Germinal center (tissue), 1 donor: Measurements from ENCODE around the gene LCE5A.
A peak's percentile ranks its signal among the peaks of the same experiment; 100 is the strongest.
"Not testable (repeated sequence)": the region's sequence is repeated elsewhere in the genome, so short reads cannot be mapped to it uniquely, and the experiment has no call there.

Experiments used
- DNase-seq: peaks from one replicate; pipeline ENCODE4 v3.0.0; 2012; ENCODE audit warnings: mixed read lengths, low spot score

The LCE5A gene

DNA sequence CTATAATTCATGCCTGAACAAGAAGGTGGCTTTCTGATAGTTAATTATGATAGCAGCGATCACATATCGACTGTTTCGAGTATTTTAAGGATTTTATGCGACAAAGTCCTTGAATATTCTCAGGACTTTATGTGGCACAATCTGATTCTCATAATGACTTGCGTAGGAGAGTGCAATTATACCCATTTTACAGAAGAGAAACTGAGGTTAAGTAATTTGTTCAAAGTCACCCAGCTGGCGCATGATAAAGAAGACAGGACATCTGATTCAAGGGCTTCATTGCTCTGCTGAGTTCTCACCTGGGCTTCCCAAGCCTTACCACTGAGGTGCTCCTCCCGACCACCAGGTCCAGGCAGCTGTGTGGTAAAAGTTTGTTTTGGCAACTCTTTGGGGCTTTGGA is 5.5 kb downstream of the LCE5A start:
- no peak for DNase-seq

DNA sequence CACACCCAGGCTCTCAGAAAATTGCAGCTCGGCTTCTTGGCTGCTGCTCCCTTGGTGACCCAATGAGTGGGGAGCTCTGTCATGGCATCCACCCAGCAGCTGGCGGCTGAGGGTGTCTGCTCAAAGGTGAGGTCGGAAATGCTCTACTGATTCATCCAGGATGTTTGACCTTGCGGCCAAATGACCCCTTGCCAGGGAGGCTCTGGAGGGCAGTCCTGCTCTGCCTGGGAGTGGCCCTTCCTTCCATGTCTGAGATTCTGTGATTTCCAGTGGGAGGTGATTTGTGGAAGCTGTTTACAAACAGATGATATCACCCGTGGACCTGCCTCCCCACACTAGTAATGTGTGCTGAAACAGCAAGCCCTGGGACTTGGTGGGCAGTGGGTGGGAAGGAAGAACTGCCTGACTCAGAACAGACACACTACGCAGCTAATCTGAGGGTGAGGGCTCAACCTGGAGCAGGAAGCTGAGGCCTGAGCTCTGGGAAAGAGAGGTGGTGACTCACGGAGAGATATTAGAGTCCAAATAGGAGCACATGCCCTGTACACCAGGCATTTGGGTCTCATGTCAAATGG is 6.7 kb downstream of the LCE5A start:
- no peak for DNase-seq

DNA sequence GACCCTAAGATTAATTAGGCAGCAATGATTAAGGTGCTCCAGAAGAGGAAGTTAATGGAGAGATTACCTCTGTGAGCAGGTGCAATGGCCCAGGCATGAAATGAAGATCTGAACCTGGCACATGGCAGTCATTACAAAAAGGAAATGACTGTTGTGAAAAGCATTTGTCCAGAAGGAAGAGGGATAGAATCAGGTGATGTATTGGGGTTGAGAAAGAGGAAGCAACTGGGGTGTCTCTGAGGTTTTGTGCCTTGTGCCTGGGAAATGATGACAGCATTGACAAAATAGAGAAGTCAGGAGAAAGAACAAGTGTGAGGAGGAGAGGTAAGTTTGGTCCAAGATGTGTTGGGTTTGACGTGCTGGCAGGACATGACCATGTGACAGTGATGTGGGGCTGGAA is 9.2 kb downstream of the LCE5A start:
- DNase-seq: no peak

DNA sequence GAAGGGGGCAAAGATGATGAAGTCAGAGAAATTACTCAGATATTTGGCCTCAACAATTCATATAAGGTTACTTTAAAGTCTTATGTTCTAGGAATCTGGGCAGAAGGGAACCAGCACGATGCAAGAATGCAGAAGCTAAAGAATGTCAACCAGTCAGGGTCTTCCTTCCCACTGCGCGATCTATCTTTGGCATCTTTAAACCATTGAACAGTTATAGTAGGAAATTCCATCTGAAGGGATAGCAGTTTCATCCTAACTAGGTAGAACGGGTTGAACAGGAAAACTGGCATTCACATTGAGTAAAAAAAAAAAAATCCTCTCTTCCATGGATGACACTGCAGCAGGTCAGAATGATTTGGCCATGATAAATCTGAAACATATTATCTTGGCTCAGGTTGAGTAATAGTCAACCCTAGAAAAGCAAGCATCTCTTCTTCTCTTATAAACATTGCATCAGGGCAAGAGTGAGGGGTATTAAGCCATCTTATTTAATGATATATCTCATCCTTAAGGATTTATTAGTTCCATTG is 10.0 kb downstream of the LCE5A start:
- no peak for DNase-seq

DNA sequence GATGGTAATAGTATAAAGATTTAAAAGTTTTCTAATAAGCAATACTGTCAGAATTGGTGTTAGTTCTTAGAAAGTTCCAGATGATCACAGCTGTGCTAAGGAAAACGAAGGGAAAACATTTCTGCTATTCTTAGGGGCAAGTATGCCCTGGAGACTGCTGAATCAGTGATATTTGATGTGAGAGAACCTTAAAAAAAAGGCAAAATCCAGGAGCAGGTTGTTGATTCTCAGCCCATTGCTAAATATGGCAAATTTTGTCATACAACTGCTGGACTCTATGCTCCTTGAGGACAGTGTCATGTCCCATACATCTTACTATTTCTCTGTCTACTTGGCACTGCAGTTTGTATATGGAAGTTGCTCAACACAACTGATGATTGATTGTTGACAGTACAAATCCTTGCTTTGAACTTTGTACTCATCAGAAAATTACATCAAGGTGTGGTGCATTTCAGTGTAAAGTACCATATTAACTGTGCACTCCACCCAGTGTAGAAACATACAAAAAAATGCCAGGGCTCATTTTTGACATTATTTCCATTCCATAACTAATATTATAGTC is 14.6 kb downstream of the LCE5A start:
- DNase-seq: no peak

DNA sequence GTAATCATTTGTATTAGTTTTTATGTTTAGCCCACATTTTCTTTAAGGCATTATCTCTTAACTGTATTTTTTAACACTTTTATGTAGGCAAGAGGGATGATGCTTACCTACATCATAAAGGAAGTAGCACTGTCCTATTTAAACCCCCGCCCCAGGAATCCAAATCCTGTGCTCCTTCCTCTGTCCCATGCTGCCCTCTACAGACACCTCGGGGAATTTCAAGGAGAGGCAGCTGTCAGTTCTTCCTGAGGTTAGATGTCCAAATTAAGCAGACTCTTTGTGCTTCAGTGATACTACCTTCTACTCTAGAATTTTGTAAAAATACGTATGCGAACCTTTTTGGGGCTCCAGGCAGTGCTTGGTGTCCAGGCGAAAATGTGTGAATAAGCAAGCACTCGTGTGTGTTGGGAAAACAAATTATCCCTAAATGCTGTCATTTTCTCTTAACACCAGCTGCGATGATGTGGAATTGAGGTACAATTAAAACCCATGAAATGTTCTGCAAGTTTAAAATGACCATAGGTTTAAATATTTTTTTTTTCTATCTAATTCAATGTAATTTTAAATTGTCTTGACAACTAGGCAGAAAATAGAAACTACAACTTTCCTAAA is 22.8 kb downstream of the LCE5A start:
- no peak for DNase-seq

DNA sequence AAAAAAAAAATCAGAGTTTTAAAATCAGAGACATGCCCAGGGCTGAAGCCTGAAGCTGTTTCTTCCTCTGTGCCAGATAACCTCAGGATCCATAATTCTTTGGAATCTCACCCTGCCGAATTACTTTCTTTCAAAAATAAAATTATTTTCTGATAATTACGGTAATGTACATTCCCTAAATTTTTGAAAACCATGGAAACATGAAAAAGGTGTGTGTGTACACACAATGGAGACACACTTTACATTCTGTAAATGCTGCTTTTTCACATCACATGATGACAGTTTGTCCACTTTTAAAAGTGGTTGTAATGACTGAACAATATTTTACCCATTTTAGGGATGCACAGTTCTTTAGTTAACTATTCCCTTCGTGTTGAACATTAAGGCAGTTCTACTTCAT is 25.2 kb downstream of the LCE5A start:
- DNase-seq: no peak

DNA sequence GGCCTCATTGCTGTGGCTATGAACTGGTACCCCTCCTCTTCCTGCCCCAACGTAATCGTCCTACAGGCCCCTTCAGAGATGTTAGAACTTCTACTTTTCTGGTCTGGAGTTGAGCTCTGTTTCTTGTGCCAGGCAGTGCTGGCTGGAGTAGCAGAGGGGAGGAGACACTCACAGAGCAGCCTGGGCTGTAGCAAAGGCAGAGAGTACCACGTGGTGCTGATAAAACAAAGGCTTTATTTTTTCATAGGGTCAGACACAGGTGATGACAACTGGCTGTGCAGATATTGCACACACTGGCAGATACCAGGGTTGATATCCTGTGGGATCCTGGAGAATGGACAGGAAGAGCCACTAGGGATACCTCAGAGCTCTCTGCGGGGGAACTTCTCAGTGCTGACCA is 26.9 kb downstream of the LCE5A start:
- DNase-seq: no peak

DNA sequence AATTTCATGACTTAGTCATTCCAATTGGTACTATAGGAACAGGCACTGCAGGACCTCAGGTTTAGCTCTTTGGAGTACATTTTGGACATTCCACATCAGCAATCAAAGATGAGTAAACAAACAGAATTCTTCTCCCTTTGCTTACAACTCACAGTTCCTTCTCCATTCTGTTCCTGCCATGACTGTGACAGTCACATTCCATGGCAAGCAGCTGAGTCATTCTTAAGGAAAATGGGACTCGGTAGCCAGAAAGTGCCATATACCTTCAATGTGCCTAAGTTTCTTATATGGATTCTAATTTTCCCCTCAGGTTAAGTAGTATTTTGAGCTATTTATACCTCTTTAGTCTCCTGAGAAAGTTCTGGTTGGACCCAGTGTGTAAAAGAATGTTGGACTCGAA is 29.3 kb downstream of the LCE5A start:
- no peak for DNase-seq

DNA sequence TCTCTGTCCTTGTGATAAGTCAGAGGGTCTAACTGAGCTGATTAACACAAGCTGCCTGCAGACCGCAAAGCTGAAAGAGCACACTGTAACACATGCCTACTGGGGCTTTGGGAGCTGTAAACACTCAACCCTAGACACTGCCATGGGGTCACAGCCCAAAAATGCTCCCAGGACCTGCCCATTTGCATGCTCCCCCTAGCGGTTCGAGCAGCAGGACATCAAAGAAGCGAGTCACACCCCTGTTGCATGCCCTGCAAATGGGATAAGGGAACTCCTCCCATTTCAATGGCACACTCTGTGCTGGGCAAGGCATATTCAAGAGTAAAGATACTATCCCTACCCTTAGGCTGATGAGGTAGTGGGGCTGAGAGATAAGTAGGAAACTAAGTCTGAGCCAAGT is 33.2 kb downstream of the LCE5A start:
- DNase-seq: peak; percentile 10

DNA sequence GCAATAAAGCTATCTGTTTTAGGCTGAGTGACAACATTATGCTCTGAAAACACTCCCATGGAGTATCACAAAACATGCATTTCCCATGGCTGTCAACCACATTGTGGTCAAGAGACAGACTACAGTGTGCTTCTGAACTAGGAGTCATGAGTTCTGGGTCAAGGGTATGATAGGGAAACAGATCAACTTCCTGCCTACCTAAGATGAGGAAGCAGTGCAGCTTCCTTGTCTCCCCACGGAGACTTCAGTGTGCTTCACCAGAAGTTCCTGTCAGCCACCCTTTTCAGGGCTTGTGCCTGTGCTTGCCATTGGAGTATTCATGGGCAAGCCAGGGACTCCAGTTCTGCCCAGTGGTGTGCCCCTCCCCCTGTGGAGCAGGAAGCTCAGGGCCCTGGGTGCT is 36.1 kb downstream of the LCE5A start:
- DNase-seq: no peak

DNA sequence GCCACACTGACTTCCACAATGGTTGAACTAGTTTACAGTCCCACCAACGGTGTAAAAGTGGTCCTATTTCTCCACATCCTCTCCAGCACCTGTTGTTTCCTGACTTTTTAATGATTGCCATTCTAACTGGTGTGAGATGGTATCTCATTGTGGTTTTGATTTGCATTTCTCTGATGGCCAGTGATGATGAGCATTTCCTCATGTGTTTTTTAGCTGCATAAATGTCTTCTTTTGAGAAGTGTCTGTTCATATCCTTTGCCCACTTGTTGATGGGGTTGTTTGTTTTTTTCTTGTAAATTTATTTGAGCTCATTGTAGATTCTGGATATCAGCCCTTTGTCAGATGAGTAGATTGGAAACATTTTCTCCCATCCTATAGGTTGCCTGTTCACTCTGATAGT is 37.8 kb downstream of the LCE5A start:
- not testable (repeated sequence) for DNase-seq
